GM18861 (cell line): Measurements from ENCODE around the gene CASP6.

ENCODE experiments used
- ATAC-seq: cut with Tn5 transposase; IDR thresholded peaks from one replicate; pipeline ENCODE4 v1.9.1; 2021; ENCODE audit not compliant: unreplicated experiment

The CASP6 gene

DNA sequence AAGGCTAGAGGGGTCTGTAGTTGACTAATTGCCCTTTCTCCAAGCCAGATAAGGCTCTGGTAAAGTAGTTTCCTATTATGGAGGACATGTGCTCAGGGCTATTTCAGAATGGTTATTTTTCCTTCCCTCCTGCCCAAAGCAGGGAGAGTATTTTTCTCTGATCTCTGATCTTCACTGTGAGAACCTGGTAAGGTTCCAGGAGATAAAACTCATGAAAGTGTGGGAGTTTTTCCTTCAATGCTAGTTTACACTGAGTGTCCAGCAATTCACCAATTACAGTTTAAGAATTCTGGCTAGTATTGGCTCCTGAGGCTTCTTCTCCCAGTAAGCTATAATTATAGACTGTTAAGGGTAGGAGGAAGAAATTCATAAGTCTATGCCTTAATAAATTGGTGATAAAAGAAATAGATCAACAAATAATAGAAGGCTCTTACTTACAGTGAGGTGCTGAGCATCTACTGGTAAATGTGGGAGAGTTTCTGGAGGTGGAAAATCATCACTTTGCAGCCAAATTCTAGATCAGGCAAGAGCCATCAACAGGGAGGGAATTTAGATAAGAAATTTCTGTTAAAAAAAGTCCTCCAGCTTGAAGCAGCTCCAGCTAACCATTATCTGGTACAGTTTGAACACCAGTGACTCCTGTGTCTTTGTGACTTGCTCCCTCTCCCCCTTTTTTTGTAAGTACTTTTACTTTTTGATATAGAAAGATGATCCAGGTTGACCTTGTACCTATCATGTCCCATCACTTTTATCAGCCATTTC is 30.9 kb downstream of the CASP6 start:
- no peak for ATAC-seq

DNA sequence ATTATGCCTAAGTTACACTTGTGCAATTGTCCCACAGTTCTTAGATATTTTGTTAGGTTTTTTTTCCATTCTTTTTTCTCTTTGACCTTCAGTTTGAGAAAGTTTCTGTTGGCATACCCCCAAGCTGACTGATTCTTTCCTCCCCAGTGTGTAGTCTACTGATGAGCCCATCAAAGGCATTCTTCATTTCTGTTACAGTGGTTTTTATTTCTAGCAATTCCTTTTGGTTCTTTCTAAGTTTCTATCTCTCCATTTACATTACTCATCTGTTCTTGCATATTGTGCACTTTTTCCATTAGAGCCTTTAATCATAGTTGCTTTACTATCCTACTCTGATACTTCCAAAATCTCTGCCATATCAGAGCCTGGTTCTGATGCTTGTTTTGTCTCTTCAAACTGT is 31.9 kb downstream of the CASP6 start:
- ATAC-seq: no peak

DNA sequence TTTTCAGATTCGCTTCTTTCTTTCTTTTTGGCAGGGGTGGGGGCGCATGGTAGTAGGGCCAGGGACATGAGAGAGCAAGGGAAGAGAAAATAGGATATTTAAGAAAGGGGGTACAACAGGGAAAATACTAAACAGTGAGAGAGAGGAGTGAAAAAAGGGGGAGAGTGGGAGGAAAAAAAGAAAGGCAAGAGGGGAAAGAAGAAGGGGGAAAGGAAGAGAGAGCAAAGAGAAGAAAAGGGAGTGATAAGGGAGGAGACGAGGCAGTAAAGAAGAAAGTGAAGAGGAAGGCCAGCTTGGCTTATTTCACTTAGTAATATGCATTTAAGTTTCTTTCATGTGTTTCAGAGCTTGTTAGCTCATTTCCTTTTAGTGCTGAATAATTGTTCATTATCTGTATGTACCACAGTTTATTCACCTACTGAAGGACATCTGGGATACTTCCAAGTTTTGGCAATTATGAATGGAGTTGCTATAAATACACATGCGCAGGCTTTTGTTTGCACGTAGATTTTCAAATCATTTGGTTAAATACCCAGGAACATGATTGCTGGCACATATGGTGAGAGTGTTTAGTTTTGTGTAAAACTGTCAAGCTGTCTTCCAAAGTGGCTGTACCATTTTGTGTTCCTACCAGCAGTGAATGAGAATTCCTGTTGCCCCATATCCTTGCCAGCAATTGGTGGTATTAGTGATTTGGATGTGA is 37.3 kb downstream of the CASP6 start:
- ATAC-seq: no peak

DNA sequence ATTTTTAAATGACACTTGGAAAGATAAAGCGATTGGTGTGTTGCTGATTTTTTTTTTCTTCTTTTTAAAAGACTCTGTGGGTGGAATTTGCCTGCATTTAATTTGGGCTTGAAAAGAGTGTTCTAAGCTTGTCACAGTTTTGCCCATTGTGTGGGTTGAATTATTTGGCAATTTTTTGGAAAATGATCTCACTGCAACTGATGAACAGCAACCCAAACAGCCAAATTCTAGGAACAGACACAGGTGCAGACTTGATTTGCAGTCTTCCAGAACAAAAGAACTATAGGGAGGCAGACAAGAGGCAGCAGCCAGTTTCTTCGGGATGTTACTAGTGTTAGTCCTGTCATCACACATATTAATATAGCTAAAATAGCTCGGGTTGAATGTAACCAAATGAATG is 40.5 kb downstream of the CASP6 start:
- no peak for ATAC-seq

DNA sequence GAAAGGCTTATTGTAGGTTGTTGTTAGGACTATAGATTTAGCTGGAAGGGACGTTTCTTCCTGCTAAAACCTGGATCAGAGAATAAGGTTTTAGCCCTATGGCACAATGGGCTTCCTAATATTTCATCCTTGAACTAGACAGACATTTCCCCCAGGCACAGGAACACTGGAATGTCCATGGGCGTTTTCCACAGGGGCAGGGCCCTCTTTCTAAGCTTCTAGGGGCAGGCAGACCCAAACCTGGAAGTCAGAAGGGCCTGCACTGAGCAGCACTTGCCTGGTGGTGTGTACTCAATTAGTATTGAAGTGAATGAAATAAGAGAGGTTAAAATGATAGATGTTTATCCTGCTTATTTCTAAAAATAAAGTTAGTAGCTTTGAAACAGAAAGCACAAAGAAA is 41.1 kb downstream of the CASP6 start:
- ATAC-seq: no peak

DNA sequence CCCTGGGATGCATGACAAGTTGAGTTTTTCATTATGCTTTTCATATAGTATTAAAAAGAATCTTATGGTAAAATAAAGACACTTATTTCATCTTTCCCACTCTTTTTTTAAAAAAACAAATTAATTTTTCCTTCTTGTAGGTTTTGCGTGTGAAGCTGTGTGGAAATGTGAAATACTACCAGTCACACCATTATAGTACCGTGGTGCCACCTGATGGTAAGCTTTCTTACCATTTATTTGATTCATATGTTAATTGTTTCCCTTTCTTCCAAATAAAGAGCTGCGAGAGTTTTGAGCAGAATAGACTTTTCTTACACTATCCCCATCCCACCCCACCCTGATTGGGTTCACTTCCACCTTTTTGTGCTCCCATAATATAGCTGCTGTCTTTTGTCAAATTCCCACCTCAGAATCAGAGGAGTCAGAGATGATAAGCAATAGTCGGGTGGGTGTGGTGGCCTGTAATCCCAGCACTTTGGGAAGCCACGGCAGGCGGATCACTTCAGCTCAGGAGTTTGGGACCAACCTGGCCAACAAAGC is 44.3 kb downstream of the CASP6 start:
- no peak for ATAC-seq

DNA sequence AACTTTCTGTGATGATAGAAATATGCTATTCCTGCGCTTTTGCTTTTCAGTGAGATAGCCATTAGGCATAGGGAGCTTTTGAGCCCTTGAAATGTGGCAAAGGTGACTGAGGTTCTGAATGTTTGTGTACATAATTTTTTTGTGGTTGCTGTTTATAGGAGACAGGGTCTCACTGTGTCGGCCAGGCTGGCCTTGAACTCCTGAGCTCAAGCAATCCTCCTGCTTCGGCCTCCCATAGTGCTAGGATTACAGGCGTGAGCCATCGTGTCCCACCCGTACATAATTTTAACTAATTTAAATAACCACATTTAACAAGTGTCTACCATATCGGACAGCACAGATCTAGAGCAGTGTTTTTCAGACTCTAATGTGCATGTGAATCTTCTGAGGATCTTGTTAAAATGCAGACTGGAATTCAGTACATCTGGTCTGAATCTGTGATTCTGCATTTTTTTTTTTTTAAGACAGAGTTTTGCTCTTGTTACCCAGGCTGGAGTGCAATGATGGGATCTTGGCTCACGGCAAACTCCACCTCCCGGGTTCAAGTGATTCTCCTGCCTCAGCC is 45.3 kb downstream of the CASP6 start:
- no peak for ATAC-seq

DNA sequence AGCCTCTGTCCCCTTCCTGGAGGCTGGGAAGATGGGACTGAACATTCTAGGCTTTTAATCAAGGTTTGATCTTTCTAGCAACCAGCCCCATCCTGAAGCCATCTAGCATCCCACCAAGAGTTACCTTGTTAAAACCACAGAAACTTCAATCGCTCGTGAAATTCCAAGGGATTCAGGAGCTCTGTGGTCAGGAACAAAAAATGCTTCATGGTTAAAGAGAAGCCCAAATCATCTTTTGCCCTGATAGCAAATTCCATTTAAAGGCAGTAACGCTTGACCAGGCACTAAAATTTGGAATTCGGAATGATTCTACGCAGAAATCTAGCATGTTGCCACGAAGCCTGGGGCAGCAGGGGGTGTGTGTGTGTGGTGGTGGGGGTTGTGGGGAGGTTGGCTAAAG is 47.8 kb downstream of the CASP6 start:
- ATAC-seq: no peak

DNA sequence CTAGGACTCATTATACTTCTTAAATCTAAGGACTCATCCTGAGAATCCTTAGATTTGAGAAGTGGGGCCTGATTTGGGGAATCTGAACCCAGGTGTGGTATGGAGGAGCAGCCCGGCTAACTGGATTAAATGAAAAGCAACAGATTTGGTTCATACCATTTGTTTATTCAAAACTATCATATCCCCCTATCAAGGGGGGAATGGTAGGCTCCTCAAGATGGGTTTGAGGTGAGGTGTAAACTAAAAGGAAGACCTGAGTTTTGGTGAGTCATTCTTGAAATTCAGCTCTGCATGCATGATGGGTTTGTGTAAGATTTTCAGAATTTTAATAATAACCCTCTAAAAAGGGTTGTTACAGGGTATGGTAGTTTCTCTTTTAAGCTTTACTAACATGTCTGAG is 53.4 kb downstream of the CASP6 start:
- ATAC-seq: peak; percentile 93

DNA sequence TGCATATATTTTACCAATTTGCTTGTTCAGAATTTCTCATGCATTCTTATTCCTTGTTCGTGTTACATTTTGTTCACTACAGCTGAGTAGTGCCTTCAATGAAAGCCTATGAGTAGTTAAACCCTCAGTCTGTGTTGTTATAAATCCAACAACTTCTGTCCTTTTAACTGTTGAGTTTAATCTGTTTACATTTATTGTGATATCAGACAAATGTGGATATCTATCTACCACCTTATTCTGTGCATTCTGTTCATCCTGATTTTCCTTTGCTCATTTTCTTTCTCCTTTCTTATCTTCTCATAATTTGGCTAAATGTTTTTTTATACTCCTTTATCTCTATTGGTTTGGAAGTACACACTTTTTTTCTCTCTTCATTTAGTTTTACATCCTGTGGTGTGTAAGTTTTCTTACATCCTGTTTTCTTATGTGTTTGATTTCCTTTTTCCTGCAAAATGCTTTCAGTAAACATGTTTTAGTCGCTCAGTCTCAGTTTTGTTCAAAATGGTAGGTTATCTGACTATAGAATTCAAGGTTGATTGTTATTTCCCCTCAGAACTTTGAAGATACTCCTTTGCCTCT is 54.2 kb downstream of the CASP6 start:
- ATAC-seq: no peak

DNA sequence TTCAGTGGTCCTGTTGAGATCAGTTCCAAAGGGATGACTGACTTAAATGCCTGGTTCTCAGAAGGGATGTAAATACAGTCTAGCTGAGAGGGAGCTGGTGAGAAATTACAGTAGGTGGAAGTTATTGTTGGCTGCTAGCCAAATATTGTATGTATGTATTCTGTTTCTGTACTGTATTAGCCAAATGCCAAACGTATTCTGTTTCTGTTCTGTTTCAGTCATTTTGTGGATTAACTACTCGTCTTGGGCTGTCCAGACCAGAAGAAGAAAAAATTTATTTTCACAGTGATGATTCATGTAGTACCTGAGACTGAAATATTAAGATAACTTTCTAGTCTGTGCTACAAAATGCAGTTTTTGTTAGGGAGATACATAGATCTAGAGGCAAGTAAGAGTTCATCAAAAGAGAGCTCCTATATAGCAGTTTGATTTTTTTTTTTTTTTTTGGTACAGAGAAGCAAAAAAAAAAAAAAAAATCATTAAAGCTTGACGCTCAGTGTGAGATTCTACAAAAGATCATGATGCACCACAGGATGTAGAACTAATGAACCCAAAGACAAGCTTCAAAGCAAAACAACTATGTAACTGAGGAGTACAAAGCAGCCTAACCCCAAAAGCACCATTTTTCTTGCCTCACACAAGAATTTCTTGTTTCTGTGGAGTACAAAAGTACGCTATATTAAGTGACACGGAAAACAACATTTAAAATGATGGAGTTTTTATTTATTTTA is 54.8 kb downstream of the CASP6 start:
- peak; percentile 40 for ATAC-seq

DNA sequence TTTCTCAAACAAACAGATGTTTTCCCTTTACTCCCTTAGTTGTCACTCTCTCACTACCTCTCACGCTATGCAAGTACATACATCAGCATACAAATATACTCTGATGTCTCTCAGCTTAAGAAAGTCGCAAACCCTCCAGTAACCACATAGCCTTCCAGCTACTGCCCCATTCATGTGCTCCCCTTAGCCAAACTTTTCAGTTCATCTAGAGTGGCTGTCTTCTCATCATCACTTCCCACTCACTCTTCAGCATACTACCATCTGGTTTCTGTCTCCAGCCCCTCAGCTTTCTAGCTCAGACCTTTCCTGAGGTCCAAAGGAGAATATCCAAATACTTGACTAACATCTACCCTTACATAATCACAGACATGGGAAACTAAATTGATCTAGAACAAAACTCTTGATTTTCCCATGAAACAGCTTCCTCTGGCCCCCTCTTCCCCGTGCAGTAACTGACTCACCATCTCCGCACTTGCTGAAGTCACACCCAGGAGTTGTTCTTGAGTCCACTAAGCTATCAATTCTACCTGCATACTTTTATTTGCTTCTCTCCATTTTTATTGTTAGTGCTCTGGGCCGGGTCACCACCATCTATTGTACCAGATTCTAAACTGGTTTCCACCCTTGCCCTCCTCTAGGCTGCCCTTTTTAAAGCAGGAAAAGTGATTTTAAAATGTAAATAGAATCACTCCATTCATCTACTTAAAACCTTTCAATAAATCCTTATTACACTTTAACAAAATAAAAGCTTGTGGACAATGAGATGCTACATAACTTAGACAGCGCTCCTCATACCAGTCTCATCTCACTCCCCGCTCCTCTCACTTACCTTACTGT is 57.2 kb downstream of the CASP6 start:
- ATAC-seq: no peak

DNA sequence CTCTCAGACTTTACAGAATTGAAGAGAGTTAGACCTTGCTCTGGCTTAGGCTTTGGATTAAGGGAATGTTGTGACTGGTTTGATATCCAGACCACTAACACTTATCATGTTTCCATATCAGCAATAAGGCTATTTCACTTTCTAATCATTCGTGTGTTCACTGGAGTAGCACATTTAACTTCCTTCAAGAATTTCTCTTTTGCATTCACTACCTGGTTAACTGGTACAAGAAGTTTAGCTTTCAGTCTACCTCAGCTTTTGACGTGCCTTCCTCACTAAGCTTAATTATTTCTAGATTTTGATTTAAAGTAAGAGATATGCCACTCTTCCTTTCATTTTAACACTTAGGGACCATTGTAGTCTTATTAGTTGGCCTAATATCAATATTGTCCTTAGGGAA is 62.6 kb downstream of the CASP6 start:
- ATAC-seq: no peak
